Measurements from ENCODE around the gene ZNF335. TPM values are rescaled to one million over a fixed set of nuclear protein-coding genes. Genes with fewer than 3 reads are reported as not detected.

Gene ZNF335
- total and polyA plus RNA-seq, 2 of the 13 experiments (the other 11 are each of a cell fraction or from before 2014, with no cell fraction given), result 9.7 to 13.7 TPM

GRCh38 chr20:45909336-45909808 is 62.6 kb downstream of the ZNF335 start (continued):
- TF ChIP-seq ZNF770 (CRISPR knock-in tag; IDR thresholded peaks at IDR 0.05) (no peak), GATA4 (IDR thresholded peaks at IDR 0.05; ENCODE audit: borderline replicate concordance, low read depth) (no peak), SKI (IDR thresholded peaks at IDR 0.05; ENCODE audit: partially characterized antibody) (peak; percentile 31), BCLAF1 (IDR thresholded peaks at IDR 0.05) (no peak), CBX5 (CRISPR knock-in tag; IDR thresholded peaks at IDR 0.05; ENCODE audit: borderline replicate concordance) (0 out of 2 replicates have a peak, but pooled peaks have one; percentile 8), PATZ1 (CRISPR knock-in tag; IDR thresholded peaks at IDR 0.05) (peak; percentile 73), ZNF784 (CRISPR knock-in tag; IDR thresholded peaks at IDR 0.05; ENCODE audit: borderline replicate concordance) (peak; percentile 44; the same call in 1 of the 2 replicates), IRF2 (CRISPR knock-in tag; IDR thresholded peaks at IDR 0.05) (0 out of 2 replicates have a peak, but pooled peaks have one; percentile 63), HIC2 (CRISPR knock-in tag; IDR thresholded peaks at IDR 0.05; ENCODE audit: low read depth) (no peak), THAP11 (CRISPR knock-in tag; IDR thresholded peaks at IDR 0.05) (peak; percentile 48; the same call in 1 of the 2 replicates), RELA (CRISPR knock-in tag; IDR thresholded peaks at IDR 0.05) (0 out of 2 replicates have a peak, but pooled peaks have one; percentile 5), DNMT1 (CRISPR knock-in tag; IDR thresholded peaks at IDR 0.05) (peak; percentile 28; the same call in 1 of the 2 replicates), ZNF788 (CRISPR knock-in tag; IDR thresholded peaks at IDR 0.05; ENCODE audit: borderline replicate concordance) (peak; percentile 49; the same call in 1 of the 2 replicates), NR2F2 (IDR thresholded peaks at IDR 0.05; ENCODE audit: borderline replicate concordance, low read depth) (no peak), CREB3 (CRISPR knock-in tag; IDR thresholded peaks at IDR 0.05) (0 out of 2 replicates have a peak, but pooled peaks have one; percentile 14), KDM5B (CRISPR knock-in tag; IDR thresholded peaks at IDR 0.05; ENCODE audit: borderline replicate concordance) (peak; percentile 56; the same call in 1 of the 2 replicates)

All from HepG2 (cell line).